Right renal pelvis (tissue), 4 donors: ENCODE data around the gene DRGX. TPM values are rescaled to one million over a fixed set of nuclear protein-coding genes. Genes with fewer than 3 reads are reported as not detected.

Experiments used
- DNase-seq, 4 donors: peaks; one replicate each; pipeline ENCODE4 v3.0.0-alpha.2; 2013; ENCODE audit warnings: low read depth in 4 of 4, low spot score in 3 of 4, missing footprints in 1 of 4
- polyA plus RNA-seq, 4 donors: library from polyadenylated mRNA; unstranded; fragments of 120-200 nt; gene quantifications; one replicate each; pipeline ENCODE4 v1.2.1, GENCODE V29; 2013; ENCODE audit not compliant: insufficient read length in 4 of 4

Gene DRGX
- polyA plus RNA-seq, 4 donors, result 0.05 to 0.07 TPM; not detected in 2

GRCh38 chr10:49384268-49384953 is 11.5 kb downstream of the DRGX start:
- DNase-seq, result no peak

- DNase-seq, result no peak
These were observed 12.0 kb downstream of the DRGX start for GRCh38 chr10:49383853-49384252.

- no peak for DNase-seq
These were observed 13.1 kb downstream of the DRGX start for GRCh38 chr10:49382826-49383225.

GRCh38 chr10:49382226-49382625 is 13.7 kb downstream of the DRGX start:
- no peak for DNase-seq

GRCh38 chr10:49381111-49381900 is 14.6 kb downstream of the DRGX start:
- DNase-seq, result no peak

GRCh38 chr10:49379596-49380410 is 16.1 kb downstream of the DRGX start:
- DNase-seq, result no peak

GRCh38 chr10:49377256-49377655 is 18.6 kb downstream of the DRGX start:
- DNase-seq, result no peak

- no peak for DNase-seq
These were observed 20.3 kb downstream of the DRGX start for GRCh38 chr10:49375611-49376010.

GRCh38 chr10:49374740-49375139 is 21.1 kb downstream of the DRGX start:
- no peak for DNase-seq

- DNase-seq, result no peak
These were observed 22.5 kb downstream of the DRGX start for GRCh38 chr10:49373361-49373760.

- no peak for DNase-seq
These were observed 23.9 kb downstream of the DRGX start for GRCh38 chr10:49371967-49372366.

GRCh38 chr10:49370326-49371100 is 25.4 kb downstream of the DRGX start:
- no peak for DNase-seq

- no peak for DNase-seq
These were observed 26.4 kb downstream of the DRGX start for GRCh38 chr10:49369216-49370162.

- DNase-seq, result no peak
These were observed 27.6 kb downstream of the DRGX start for GRCh38 chr10:49368256-49368655.

GRCh38 chr10:49367600-49367999 is 28.3 kb downstream of the DRGX start:
- DNase-seq, result no peak

GRCh38 chr10:49366460-49366859 is 29.4 kb downstream of the DRGX start:
- no peak for DNase-seq

GRCh38 chr10:49365675-49366415 is 30.0 kb downstream of the DRGX start:
- DNase-seq, result no peak

- DNase-seq, result no peak
These were observed 30.6 kb downstream of the DRGX start for GRCh38 chr10:49365275-49365674.

GRCh38 chr10:49364747-49365146 is 31.1 kb downstream of the DRGX start:
- DNase-seq, result no peak
